Heart left ventricle (tissue), 16 donors: ENCODE data around the gene PPP1R37. TPM values are rescaled to one million over a fixed set of nuclear protein-coding genes. Genes with fewer than 3 reads are reported as not detected.
A peak's percentile ranks its signal among the peaks of the same experiment; 100 is the strongest.

Source experiments
- ATAC-seq, 4 donors: fragments of 200-7000 bp; cut with Tn5 transposase; one replicate each; pipeline ENCODE4 v1.9.1; 2020 to 2022; ENCODE audit warnings: moderate library complexity in 4 of 4, mild to moderate bottlenecking in 3 of 4, moderate number of reproducible peaks in 1 of 4
- DNase-seq, 5 donors: peaks; one replicate each; pipeline ENCODE4 v3.0.0-alpha.2; 2020
- H3K27ac ChIP-seq, 12 donors: fragments of 200-600 bp; sonication (generic) in 4 of 12; one replicate each; pipeline versions ENCODE4 v1.5.0 to v1.8.0; 2016 to 2022; ENCODE audit warnings: mild to moderate bottlenecking in 2 of 12
- H3K27me3 ChIP-seq, 9 donors: fragments of 200-600 bp; sonication (generic) in 2 of 9; one replicate each; pipeline versions ENCODE4 v1.5.1 to v1.8.0; 2016 to 2022; ENCODE audit warnings: mild to moderate bottlenecking in 3 of 9
- H3K36me3 ChIP-seq, 9 donors: fragments of 200-600 bp; sonication (generic) in 2 of 9; one replicate each; pipeline versions ENCODE4 v1.5.0 to v1.8.0; 2018 to 2022; ENCODE audit warnings: mild to moderate bottlenecking in 2 of 9
- H3K4me1 ChIP-seq, 12 donors: fragments of 200-600 bp; sonication (generic) in 4 of 12; one replicate each; pipeline versions ENCODE4 v1.5.0 to v1.8.0; 2016 to 2022; ENCODE audit warnings: mild to moderate bottlenecking in 3 of 12
- H3K4me3 ChIP-seq, 12 donors: fragments of 200-600 bp; sonication (generic) in 4 of 12; one replicate each; pipeline versions ENCODE4 v1.5.0 to v1.8.0; 2017 to 2022; ENCODE audit warnings: mild to moderate bottlenecking in 9 of 12, moderate library complexity in 4 of 12
- H3K9me3 ChIP-seq, 12 donors: fragments of 200-600 bp; sonication (generic) in 4 of 12; one replicate each; pipeline versions ENCODE4 v1.5.0 to v1.8.0; 2016 to 2022; ENCODE audit warnings: mild to moderate bottlenecking in 1 of 12
- CTCF ChIP-seq, 12 donors: fragments of 200-600 bp; sonication (generic) in 4 of 12; IDR thresholded peaks; one replicate each; pipeline versions ENCODE4 v1.5.0 to v1.8.0; 2018 to 2022; ENCODE audit warnings: antibody characterized with exemption in 12 of 12, mild to moderate bottlenecking in 5 of 12
- POLR2A ChIP-seq, 2 donors: fragments of 450-650 bp; IDR thresholded peaks; one replicate each; pipeline ENCODE4 v1.6.1; 2017; ENCODE audit warnings: antibody characterized with exemption in 2 of 2, mild to moderate bottlenecking in 2 of 2, moderate library complexity in 2 of 2
- WGBS, 4 donors: extraction: QIAGEN DNeasy Blood & Tissue Kit in 2 of 4; methylation state at CpG; one replicate each; pipeline versions ENCODE4 v1.1.5 to v1.1.7; 2013 to 2018; 5-methylcytosine and 5-hydroxymethylcytosine counted together
- intact Hi-C, 10 donors: fragments of 100-400 bp; cut with DNase I; formaldehyde crosslinking; loops; one replicate each; pipeline versions ENCODE4 v1.11.1 to v1.14.2; 2022
- polyA plus RNA-seq, 2 donors: library from polyadenylated mRNA; stranded (reverse); fragments of 200-250 nt; gene quantifications; one replicate each; pipeline ENCODE4 v1.2.3, GENCODE V29; 2013
- total RNA-seq, 9 donors: library from RNA; depleted of rRNA in 2 of 9; stranded (reverse); fragments of >200 nt in 2 of 9; fragmentation: NEBNext Ultra II Directional in 3 of 9; extraction: Animal tissue kit (Norgen Biotek cat#: 25700) in 3 of 9; gene quantifications; one replicate each; pipeline versions ENCODE4 v1.1.0 to v1.2.4, GENCODE V29; 2016 to 2023
- donor health status: ischemic (EF 13 %, LVEDD 7.1; RV severe dilation, severe dysfunction).
- donor health status: healthy with polysubstance abuse.
- donor health status: DM: no; HTN: yes; CAD: no.
- donor health status: DM: no; HTN: no; CAD: no.
- donor health status: ischemic (EF 25% LVEDD 6.9; RV normal size, moderate dysfunction).
- donor health status: ischemic (EF 25% LVEDD 5.7; RV mildly dilated, moderate dysfunction).
- donor health status: healthy.
- donor health status: DM: yes; HTN: yes; CAD: no.
- donor health status: ischemic (EF 35%, LVEDD 5.7; RV mildly dilated, moderate dysfunction).
- donor health status: nonischemic (EF 11% LVEDD 7.7; RV severe dilation, severe dysfunction).
- donor health status: DM: yes; HTN: yes; CAD: no.
- donor health status: PGD.
- donor health status: ischemic (EF 29% LVEDD 5.4; RV normal size, mild dysfunction).
- donor health status: nonischemic (EF 23%, LVEDD 6.1; RV moderate dilation, normal function).

Gene PPP1R37
- total and polyA plus RNA-seq, 11 donors = 16.0 to 33.7 (median 18.9) TPM

DNA sequence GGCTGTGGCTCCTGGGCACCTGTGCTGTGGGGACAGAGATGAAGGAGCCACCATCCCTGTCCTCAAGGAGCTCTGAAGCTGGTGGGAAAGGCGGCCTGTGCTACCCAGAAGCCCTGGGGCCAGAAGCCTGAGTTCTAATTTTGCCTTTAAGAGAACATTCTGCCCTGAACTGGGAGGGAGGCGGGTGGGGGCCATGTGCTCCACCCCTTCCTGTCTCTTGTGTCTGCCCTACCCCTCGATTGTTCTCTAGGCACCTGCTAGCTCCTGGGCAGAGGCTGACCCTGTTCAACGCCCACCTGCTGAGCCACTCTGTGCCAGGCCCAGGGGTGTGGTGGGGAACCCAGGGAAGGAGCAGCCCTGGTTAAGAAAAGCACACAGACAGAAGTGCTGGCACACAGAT lies 79.2 kb downstream of the PPP1R37 start:
- Histone ChIP-seq H3K9me3 (no peaks in the 10 kb centered on the region), H3K27me3 (no peaks in the 10 kb centered on the region), H3K36me3 (no peaks in the 10 kb centered on the region), H3K4me3 (no peak overlapping the region), H3K4me1 (peaks cover 0 to 40% (median 12%) of the 10 kb centered on the region in 12 donors), H3K27ac (peak overlapping the region; percentile 17 to 70 (median 50))
- intact Hi-C loops = loop anchor here in 1 of 10 donors (10.0 kb wide), 1 partner anchor 77 kb away; the partner anchor contains the start of gene PPP1R37
- no peak for DNase-seq
- TF ChIP-seq CTCF (IDR thresholded peaks at IDR 0.05) (no peak), POLR2A (IDR thresholded peaks at IDR 0.05) (no peak)
- peak; percentile 39 to 48 (median 46) for ATAC-seq
- 65 to 74% (median 69%) methylated on average over 4 of the region's 4 CpGs for WGBS, 4 donors

- intact Hi-C loops = loop anchor here in 1 of 10 donors (10.0 kb wide), 1 partner anchor 78 kb away; the partner anchor contains the start of gene PPP1R37
- H3K36me3 ChIP-seq = no peaks in the 10 kb centered on the region
- peaks cover 3 to 45% (median 15%) of the 10 kb centered on the region in 12 donors for H3K4me1 ChIP-seq
- H3K4me3 ChIP-seq = no peak overlapping the region
- H3K9me3 ChIP-seq = no peaks in the 10 kb centered on the region
- H3K27me3 ChIP-seq = no peaks in the 10 kb centered on the region
- no peak for TF ChIP-seq CTCF (IDR thresholded peaks at IDR 0.05)
- no peak for TF ChIP-seq POLR2A (IDR thresholded peaks at IDR 0.05)
- no peak for ATAC-seq
- peak overlapping the region; percentile 17 to 70 (median 50) for H3K27ac ChIP-seq
- no peak for DNase-seq
- 79 to 91% (median 84%) methylated on average over 13 to 18 of the region's 18 CpGs for WGBS, 4 donors
Observed at GRCh38 chr19:45172611-45173208, 79.7 kb downstream of the PPP1R37 start.

- Histone ChIP-seq H3K27ac (no peak overlapping the region), H3K4me3 (no peak overlapping the region), H3K9me3 (no peaks in the 10 kb centered on the region), H3K36me3 (no peaks in the 10 kb centered on the region), H3K27me3 (no peaks in the 10 kb centered on the region), H3K4me1 (peaks cover 3 to 44% (median 16%) of the 10 kb centered on the region in 12 donors)
- intact Hi-C loops = loop anchor here in 1 of 10 donors (10.0 kb wide), 1 partner anchor 79 kb away; the partner anchor contains the start of gene PPP1R37
- WGBS, 4 donors = 82 to 89% (median 87%) methylated on average over 12 of the region's 12 CpGs
- no peak for ATAC-seq
- TF ChIP-seq POLR2A (IDR thresholded peaks at IDR 0.05) (no peak), CTCF (IDR thresholded peaks at IDR 0.05) (no peak)
- no peak for DNase-seq
Observed at GRCh38 chr19:45173816-45174215, 80.8 kb downstream of the PPP1R37 start.

DNA sequence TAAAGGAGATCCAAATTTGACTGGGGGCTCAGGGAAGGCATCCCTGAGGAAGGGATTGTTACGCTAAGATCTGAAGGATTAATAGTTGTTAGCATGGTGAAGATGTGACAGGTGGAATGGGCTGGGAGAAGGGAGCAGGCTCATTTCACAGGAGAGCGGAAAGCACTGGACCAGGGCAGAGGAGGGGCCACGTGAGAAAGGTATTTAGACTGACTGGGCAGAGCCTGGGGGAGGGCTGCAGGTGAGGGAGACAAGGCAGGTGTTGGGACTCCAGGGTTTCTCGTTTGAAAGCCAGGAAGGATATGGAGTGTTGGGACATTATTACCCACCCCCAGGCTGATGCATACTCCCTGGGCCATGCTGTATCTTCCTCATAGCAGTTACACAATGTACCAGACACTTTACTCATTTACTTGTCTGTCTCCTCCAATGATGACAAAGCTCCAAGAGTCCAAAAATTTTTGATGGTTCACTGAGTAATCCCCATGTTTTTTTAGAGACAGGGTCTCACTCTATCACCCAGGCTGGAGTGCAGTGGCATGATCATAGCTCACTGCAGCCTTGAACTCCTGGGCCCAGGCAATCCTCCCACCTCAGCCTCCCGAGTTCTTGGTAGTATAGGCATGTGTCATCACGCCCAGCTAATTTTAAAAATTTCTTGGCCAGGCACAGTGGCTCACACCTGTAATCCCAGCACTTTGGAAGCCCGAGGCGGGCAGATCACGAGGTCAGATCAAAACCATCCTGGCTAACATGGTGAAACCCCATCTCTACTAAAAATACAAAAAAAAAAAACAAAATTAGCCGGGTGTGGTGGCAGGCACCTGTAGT lies 82.8 kb downstream of the PPP1R37 start:
- DNase-seq (peak in 1 of 5 donors; percentile 3), ATAC-seq (no peak)
- peaks cover under 1 to 42% (median 30%) of the 10 kb centered on the region in 12 donors for H3K4me1 ChIP-seq
- H3K27ac ChIP-seq = no peak overlapping the region
- H3K36me3 ChIP-seq = peaks cover 0 to 4% (median 0%) of the 10 kb centered on the region in 9 donors
- H3K9me3 ChIP-seq = no peaks in the 10 kb centered on the region
- no peak overlapping the region for H3K4me3 ChIP-seq
- WGBS, 4 donors = 82 to 87% (median 85%) methylated on average over 10 of the region's 10 CpGs
- TF ChIP-seq POLR2A (IDR thresholded peaks at IDR 0.05) (no peak), CTCF (IDR thresholded peaks at IDR 0.05) (no peak)
- intact Hi-C loops = loop anchor here in 4 of 10 donors (5.0 to 10.0 kb wide), 4 partner anchors 48 to 98 kb away; partner anchors contain the start of genes PPP1R37 (in 3 of the 4), GEMIN7 (in 1 of the 4) and ZNF296 (in 1 of the 4)
- H3K27me3 ChIP-seq = no peaks in the 10 kb centered on the region
